IMR-90 (cell line): ENCODE results near the gene SYNRG. TPM values are rescaled to one million over a fixed set of nuclear protein-coding genes. Genes with fewer than 3 reads are reported as not detected.

Experiments
- ATAC-seq: fragments of 200-7000 bp; cut with Tn5 transposase; 2 replicates; pipeline ENCODE4 v1.9.1; 2020; ENCODE audit warnings: low read depth, mild to moderate bottlenecking, moderate library complexity
- BruUV-seq: library from RNA; stranded (reverse); fragments of 400-500 nt; replicated peaks from 2 replicates; lab custom pipeline; 2021; lab: Mats Ljungman, UMichigan
- CTCF ChIA-PET: fragments of 300-600 bp; formaldehyde crosslinking; extraction: SDS; loops from one replicate; lab custom pipeline; 2021; ENCODE audit warnings: antibody characterized with exemption; lab: Yijun Ruan, JAX
- POLR2A ChIA-PET: fragments of 300-600 bp; sonication (Branson Sonifier 250); formaldehyde crosslinking; loops from one replicate; lab custom pipeline; 2022; ENCODE audit warnings: antibody characterized with exemption; ENCODE audit not compliant: unreplicated experiment; lab: Charles Lee
- DNase-seq: peaks from one replicate; pipeline ENCODE4 v3.0.0; 2013
- H2AFZ ChIP-seq: replicated peaks from 2 replicates; pipeline ENCODE3; 2013; ENCODE audit warnings: low read length, mild to moderate bottlenecking; ENCODE audit not compliant: poor library complexity
- H2AK5ac ChIP-seq: 2 replicates; pipeline ENCODE4 v1.6.1; 2013; ENCODE audit warnings: low read depth, low read length, inconsistent platforms
- H2AK9ac ChIP-seq: replicated peaks from 2 replicates; pipeline ENCODE3; 2013; ENCODE audit warnings: mild to moderate bottlenecking, low read depth, low read length, moderate library complexity; ENCODE audit not compliant: poor library complexity
- H2BK120ac ChIP-seq: 2 replicates; pipeline ENCODE4 v1.6.1; 2013; ENCODE audit warnings: low read depth, low read length, inconsistent platforms
- H2BK15ac ChIP-seq: 3 replicates; pipeline ENCODE4 v1.6.1; 2013; ENCODE audit warnings: low read depth, low read length, inconsistent platforms
- H2BK20ac ChIP-seq: 2 replicates; pipeline ENCODE4 v1.6.1; 2013; ENCODE audit warnings: low read depth, mild to moderate bottlenecking, inconsistent platforms, low read length, moderate library complexity
- H2BK5ac ChIP-seq: 2 replicates; pipeline ENCODE4 v1.6.1; 2013; ENCODE audit warnings: mild to moderate bottlenecking, low read depth, low read length, inconsistent platforms; ENCODE audit not compliant: poor library complexity, severe bottlenecking
- H3K14ac ChIP-seq: replicated peaks from 2 replicates; pipeline ENCODE4 v1.6.1; 2013; ENCODE audit warnings: low read depth, low read length, inconsistent platforms
- H3K18ac ChIP-seq: 2 replicates; pipeline ENCODE4 v1.6.1; 2013; ENCODE audit warnings: low read depth, low read length, control low read depth
- H3K23ac ChIP-seq: 2 replicates; pipeline ENCODE4 v1.6.1; 2013; ENCODE audit warnings: low read depth, low read length, inconsistent platforms
- H3K27ac ChIP-seq: 2 replicates; pipeline ENCODE4 v1.5.1; 2013; ENCODE audit warnings: mild to moderate bottlenecking, control low read depth, low read length; ENCODE audit not compliant: insufficient read depth
- H3K27me3 ChIP-seq: 2 replicates; pipeline ENCODE4 v1.6.1; 2013; ENCODE audit warnings: low read length; ENCODE audit not compliant: control insufficient read depth, insufficient read depth
- H3K36me3 ChIP-seq: 2 replicates; pipeline ENCODE4 v1.6.1; 2013; ENCODE audit warnings: low read length, mixed read lengths; ENCODE audit not compliant: control insufficient read depth, insufficient read depth
- H3K4ac ChIP-seq: 2 replicates; pipeline ENCODE4 v1.6.1; 2013; ENCODE audit warnings: low read depth, low read length, inconsistent platforms
- H3K4me1 ChIP-seq: 2 replicates; pipeline ENCODE4 v1.6.1; 2013; ENCODE audit warnings: low read length, mixed read lengths; ENCODE audit not compliant: control insufficient read depth, insufficient read depth
- H3K4me2 ChIP-seq: 2 replicates; pipeline ENCODE4 v1.6.1; 2013; ENCODE audit warnings: low read depth, mild to moderate bottlenecking, control low read depth, low read length, moderate library complexity
- H3K4me3 ChIP-seq: 2 replicates; pipeline ENCODE4 v1.5.1; 2013; ENCODE audit warnings: low read depth, mild to moderate bottlenecking, control low read depth, low read length, moderate library complexity; ENCODE audit not compliant: insufficient read depth
- H3K56ac ChIP-seq: 2 replicates; pipeline ENCODE4 v1.6.1; 2013; ENCODE audit warnings: low read length, inconsistent platforms; ENCODE audit not compliant: insufficient read depth; ENCODE audit errors: extremely low read depth
- H3K79me1 ChIP-seq, 2 experiments: 2 replicates each; pipeline ENCODE4 v1.6.1; 2013; ENCODE audit warnings: low read length in 2 of 2, inconsistent platforms in 1 of 2, low read depth in 1 of 2
- H3K9ac ChIP-seq: 2 replicates; pipeline ENCODE4 v1.6.1; 2013; ENCODE audit warnings: low read depth, low read length, control low read depth
- H3K9me1 ChIP-seq: 2 replicates; pipeline ENCODE4 v1.6.1; 2013; ENCODE audit warnings: low read length, inconsistent platforms; ENCODE audit not compliant: insufficient read depth
- H3K9me3 ChIP-seq: 2 replicates; pipeline ENCODE4 v1.6.1; 2013; ENCODE audit warnings: low read length; ENCODE audit not compliant: control insufficient read depth, insufficient read depth
- H4K20me1 ChIP-seq: 2 replicates; pipeline ENCODE4 v1.6.1; 2013; ENCODE audit warnings: low read length, inconsistent platforms; ENCODE audit not compliant: insufficient read depth
- H4K5ac ChIP-seq: 2 replicates; pipeline ENCODE4 v1.6.1; 2013; ENCODE audit warnings: mild to moderate bottlenecking, low read depth, low read length, control low read depth
- H4K8ac ChIP-seq, 2 experiments: 2 replicates each; pipeline ENCODE4 v1.6.1; 2013; ENCODE audit warnings: low read depth in 2 of 2, low read length in 2 of 2, control low read depth in 1 of 2, inconsistent platforms in 1 of 2
- H4K91ac ChIP-seq: 2 replicates; pipeline ENCODE4 v1.6.1; 2013; ENCODE audit warnings: low read depth, low read length, inconsistent platforms; ENCODE audit not compliant: insufficient read depth
- BHLHE40 ChIP-seq: fragments of 150-350 bp; IDR thresholded peaks from 2 replicates; pipeline ENCODE4 v1.6.1; 2016; ENCODE audit warnings: mild to moderate bottlenecking, low read depth, low read length
- CEBPB ChIP-seq: IDR thresholded peaks from 2 replicates; pipeline ENCODE4 v1.6.1; 2012; ENCODE audit warnings: low read depth, low read length, improper control_type of control experiment
- CHD1 ChIP-seq: IDR thresholded peaks from 2 replicates; pipeline ENCODE4 v1.6.1; 2012; ENCODE audit warnings: low read depth, low read length, improper control_type of control experiment
- CTCF ChIP-seq: conservative IDR thresholded peaks from 2 replicates; pipeline ENCODE4 v1.5.1; 2012; ENCODE audit warnings: mild to moderate bottlenecking, low read depth, low read length, improper control_type of control experiment
- ELK1 ChIP-seq: fragments of 150-350 bp; IDR thresholded peaks from 2 replicates; pipeline ENCODE4 v1.6.1; 2016; ENCODE audit warnings: low read depth, mild to moderate bottlenecking, low read length, moderate library complexity, borderline replicate concordance
- FOS ChIP-seq: fragments of 150-350 bp; IDR thresholded peaks from 2 replicates; pipeline ENCODE4 v1.6.1; 2016; ENCODE audit warnings: low read depth, low read length
- MAZ ChIP-seq: IDR thresholded peaks from 2 replicates; pipeline ENCODE4 v1.6.1; 2012; ENCODE audit warnings: low read depth, mild to moderate bottlenecking, low read length, improper control_type of control experiment, moderate library complexity, borderline replicate concordance
- MXI1 ChIP-seq: IDR thresholded peaks from 2 replicates; pipeline ENCODE4 v1.6.1; 2012; ENCODE audit warnings: low read depth, mild to moderate bottlenecking, low read length, moderate library complexity, borderline replicate concordance
- NFE2L2 ChIP-seq: fragments of 150-350 bp; IDR thresholded peaks from 2 replicates; pipeline ENCODE4 v1.6.1; 2016; ENCODE audit warnings: low read depth, mild to moderate bottlenecking, low read length
- POLR2A ChIP-seq: IDR thresholded peaks from 2 replicates; pipeline ENCODE4 v1.6.1; 2012; ENCODE audit warnings: mild to moderate bottlenecking, low read depth, low read length
- RCOR1 ChIP-seq: IDR thresholded peaks from 2 replicates; pipeline ENCODE4 v1.6.1; 2012; ENCODE audit warnings: mild to moderate bottlenecking, low read length, improper control_type of control experiment; ENCODE audit not compliant: insufficient replicate concordance
- RFX5 ChIP-seq: IDR thresholded peaks from 2 replicates; pipeline ENCODE4 v1.8.0; 2012; ENCODE audit warnings: low read depth, mild to moderate bottlenecking, low read length, moderate library complexity
- SMC3 ChIP-seq: fragments of 150-350 bp; IDR thresholded peaks from 2 replicates; pipeline ENCODE4 v1.6.1; 2016; ENCODE audit warnings: low read depth, mild to moderate bottlenecking, antibody characterized with exemption, low read length, moderate library complexity
- USF2 ChIP-seq: fragments of 150-350 bp; IDR thresholded peaks from 2 replicates; pipeline ENCODE4 v1.6.1; 2017; ENCODE audit warnings: mild to moderate bottlenecking, antibody characterized with exemption, low read length, low read depth
- WGBS, 2 experiments: methylation state at CpG; one replicate each; pipeline versions ENCODE4 v1.1.5 to v1.1.7; 2013; ENCODE audit warnings: missing lambda C conversion rate in 2 of 2; ENCODE audit not compliant: insufficient read length in 1 of 2; ENCODE audit errors: extremely low coverage in 2 of 2; 5-methylcytosine and 5-hydroxymethylcytosine counted together
- dilution Hi-C: fragments of 300-500 bp; cut with HindIII; formaldehyde crosslinking; loops from one replicate; pipeline ENCODE4 v1.14.3; 2018; ENCODE audit warnings: low sequenced_read_pairs; ENCODE audit not compliant: unreplicated experiment
- in situ Hi-C: fragments of 300-500 bp; cut with MboI; formaldehyde crosslinking; loops from 3 replicates; pipeline ENCODE4 v1.14.3; 2019; ENCODE audit warnings: low sequenced_read_pairs, inconsistent platforms, mixed read lengths
- intact Hi-C: fragments of 100-400 bp; cut with micrococcal nuclease; formaldehyde crosslinking; loops from 2 replicates; pipeline ENCODE4 v1.10.0; 2022
- polyA plus RNA-seq, 3 experiments: library from polyadenylated mRNA; depleted of rRNA; stranded (reverse); fragments of >200 nt; gene quantifications; 2 replicates each; pipeline ENCODE4 v1.2.3, GENCODE V29; 2012; ENCODE audit warnings: low replicate concordance in 1 of 3
- total RNA-seq: library from RNA; depleted of rRNA; stranded (reverse); fragments of >200 nt; gene quantifications from 2 replicates; pipeline ENCODE4 v1.2.3, GENCODE V29; 2012

SYNRG gene
- total and polyA plus RNA-seq, 2 of the 4 experiments (the other 2 are of a cell fraction): 11.7 to 15.2 TPM

GRCh38 chr17:37481001-37481665 is 128.1 kb downstream of the SYNRG start:
- Histone ChIP-seq H4K91ac (no peak overlapping the region), H2BK120ac (0 out of 2 replicates have a peak overlapping the region, but pooled peaks have one; percentile 20), H3K27me3 (no peaks in the 10 kb centered on the region), H3K18ac (0 out of 2 replicates have a peak overlapping the region, but pooled peaks have one; percentile 10), H4K5ac (no peak overlapping the region), H2AFZ (no peak overlapping the region), H3K4me1 (peaks cover 10% of the 10 kb centered on the region), H2BK15ac (no peak overlapping the region), H4K8ac (no peak overlapping the region; a peak in 1 of 4 replicates), H3K36me3 (peaks cover 5% of the 10 kb centered on the region), H3K56ac (no peak overlapping the region), H2BK20ac (no peak overlapping the region; the same call in 1 of the 2 replicates), H2AK9ac (no peak overlapping the region), H3K4me3 (no peak overlapping the region), H3K23ac (no peak overlapping the region), H3K27ac (no peak overlapping the region), H3K79me1 (peaks cover 0 to 15% of the 10 kb centered on the region in 2 experiments; a peak in 3 of 4 replicates), H3K4ac (no peak overlapping the region), H3K9ac (no peak overlapping the region), H2AK5ac (peak overlapping the region; percentile 39; the same call in 1 of the 2 replicates), H3K9me3 (no peaks in the 10 kb centered on the region), H3K14ac (0 out of 2 replicates have a peak overlapping the region, but pooled peaks have one; percentile 3), H3K4me2 (no peak overlapping the region), H2BK5ac (no peak overlapping the region), H4K20me1 (peaks cover 5% of the 10 kb centered on the region; the same call in 1 of the 2 replicates), H3K9me1 (peaks cover 7% of the 10 kb centered on the region)
- no TSS peak for BruUV-seq
- dilution Hi-C loops (no loop called here), intact Hi-C loops (no loop called here), in situ Hi-C loops (no loop called here)
- ChIA-PET POLR2A (interaction anchor here (0.6 kb wide), 1 partner anchor 8 kb away, joined by 8 read pairs; no protein-coding TSS in a partner anchor), CTCF (interaction anchor here (0.6 kb wide), 1 partner anchor 39 kb away, joined by 3 read pairs; no protein-coding TSS in a partner anchor)
- DNase-seq (no peak), ATAC-seq (no peak)
- 92% methylated on average over 2 of the region's 9 CpGs; no CpG with 5 or more reads in 1 of the 2 experiments for WGBS, 2 experiments
- no peak for TF ChIP-seq ELK1
- no peak for TF ChIP-seq CHD1
- no peak for TF ChIP-seq FOS
- TF ChIP-seq NFE2L2: no peak
- no peak for TF ChIP-seq BHLHE40
- no peak for TF ChIP-seq MAZ
- no peak for TF ChIP-seq CEBPB
- no peak for TF ChIP-seq RCOR1
- no peak for TF ChIP-seq MXI1
- TF ChIP-seq USF2: no peak
- no peak for TF ChIP-seq CTCF
- no peak for TF ChIP-seq POLR2A
- no peak for TF ChIP-seq RFX5
- no peak for TF ChIP-seq SMC3
